ENCODE measurements around the gene LRRC1.

DNA sequence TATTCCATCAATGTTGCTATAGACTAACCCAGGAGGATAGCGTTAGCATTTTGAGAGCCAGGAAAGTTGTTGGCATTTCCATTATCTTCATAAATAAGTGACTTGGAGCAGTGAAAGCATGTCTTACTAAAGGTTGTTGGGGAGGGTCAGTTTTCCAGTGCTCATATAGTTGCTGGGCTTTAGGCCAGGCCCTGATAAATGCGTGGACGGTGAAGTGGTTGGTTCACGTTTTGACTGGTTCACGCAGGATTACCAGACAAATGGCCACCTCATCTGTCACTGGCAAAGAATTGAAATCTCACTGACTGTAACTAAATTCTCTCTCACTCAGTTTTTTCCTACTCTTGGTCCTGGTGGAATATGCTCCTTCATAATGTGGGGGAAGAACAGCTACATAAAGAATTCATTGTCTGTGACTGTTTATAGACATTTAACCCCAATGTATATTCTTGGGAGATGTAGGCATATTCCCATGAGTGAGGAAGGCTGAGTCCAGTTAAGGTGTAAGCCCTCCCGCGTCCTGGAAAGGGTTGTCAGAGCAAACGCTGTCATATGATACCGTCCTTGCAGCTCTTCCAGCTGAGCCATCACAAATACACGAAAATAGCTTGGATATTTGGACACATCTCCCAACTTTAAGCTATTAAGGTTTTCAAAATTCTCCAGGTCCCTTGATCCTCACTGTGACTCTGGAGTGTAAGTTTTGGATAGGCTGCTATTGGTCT lies 27.8 kb downstream of the LRRC1 start:
- TF ChIP-seq, protein P1, sequence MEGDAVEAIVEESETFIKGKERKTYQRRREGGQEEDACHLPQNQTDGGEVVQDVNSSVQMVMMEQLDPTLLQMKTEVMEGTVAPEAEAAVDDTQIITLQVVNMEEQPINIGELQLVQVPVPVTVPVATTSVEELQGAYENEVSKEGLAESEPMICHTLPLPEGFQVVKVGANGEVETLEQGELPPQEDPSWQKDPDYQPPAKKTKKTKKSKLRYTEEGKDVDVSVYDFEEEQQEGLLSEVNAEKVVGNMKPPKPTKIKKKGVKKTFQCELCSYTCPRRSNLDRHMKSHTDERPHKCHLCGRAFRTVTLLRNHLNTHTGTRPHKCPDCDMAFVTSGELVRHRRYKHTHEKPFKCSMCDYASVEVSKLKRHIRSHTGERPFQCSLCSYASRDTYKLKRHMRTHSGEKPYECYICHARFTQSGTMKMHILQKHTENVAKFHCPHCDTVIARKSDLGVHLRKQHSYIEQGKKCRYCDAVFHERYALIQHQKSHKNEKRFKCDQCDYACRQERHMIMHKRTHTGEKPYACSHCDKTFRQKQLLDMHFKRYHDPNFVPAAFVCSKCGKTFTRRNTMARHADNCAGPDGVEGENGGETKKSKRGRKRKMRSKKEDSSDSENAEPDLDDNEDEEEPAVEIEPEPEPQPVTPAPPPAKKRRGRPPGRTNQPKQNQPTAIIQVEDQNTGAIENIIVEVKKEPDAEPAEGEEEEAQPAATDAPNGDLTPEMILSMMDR (IDR thresholded peaks at IDR 0.05): no peak
- TF ChIP-seq EZH2 (IDR thresholded peaks at IDR 0.05; ENCODE audit: borderline replicate concordance, insufficient read depth, low read depth, low read length, poor library complexity, severe bottlenecking): no peak
